PFSK-1 (cell line): ENCODE measurements around the gene BCAP29.

ENCODE experiments used
- POLR2AphosphoS5 ChIP-seq: IDR thresholded peaks from 2 replicates; pipeline ENCODE4 v1.6.1; 2012; ENCODE audit warnings: low read depth, mild to moderate bottlenecking, control low read depth, low read length, moderate library complexity
- REST ChIP-seq, 2 experiments: IDR thresholded peaks; 2 replicates each; pipeline versions ENCODE4 v1.6.1 to v1.8.0; 2011 to 2012; ENCODE audit warnings: low read depth in 2 of 2, low read length in 2 of 2, control low read depth in 1 of 2, inconsistent platforms in 1 of 2, mild to moderate bottlenecking in 1 of 2, moderate library complexity in 1 of 2; ENCODE audit not compliant: insufficient read depth in 1 of 2
- SIN3A ChIP-seq: IDR thresholded peaks from 2 replicates; pipeline ENCODE4 v1.6.1; 2012; ENCODE audit warnings: mild to moderate bottlenecking, low read length, moderate library complexity, borderline replicate concordance; ENCODE audit not compliant: insufficient read depth

GRCh38 chr7:107573537-107573936 is 6.5 kb upstream of the BCAP29 start:
- TF ChIP-seq POLR2AphosphoS5: no peak
- no peak for TF ChIP-seq REST (IDR thresholded peaks at IDR 0.05; ENCODE audit: insufficient read depth in 1 of 2, low read depth in 2 of 2, low read length in 2 of 2)
- TF ChIP-seq SIN3A: no peak
